Activated CD8-positive, alpha-beta memory T cell treated with anti-CD3 and anti-CD28 coated beads for 1 hour (primary cell): ENCODE results near the gene LSM5.
A peak's percentile ranks its signal among the peaks of the same experiment; 100 is the strongest.

Experiments
- DNase-seq, 2 donors: peaks; one replicate each; pipeline ENCODE4 v3.0.0-alpha.2; 2020; ENCODE audit warnings: low read depth in 1 of 2; ENCODE audit errors: extremely low read depth in 1 of 2

The LSM5 gene

DNA sequence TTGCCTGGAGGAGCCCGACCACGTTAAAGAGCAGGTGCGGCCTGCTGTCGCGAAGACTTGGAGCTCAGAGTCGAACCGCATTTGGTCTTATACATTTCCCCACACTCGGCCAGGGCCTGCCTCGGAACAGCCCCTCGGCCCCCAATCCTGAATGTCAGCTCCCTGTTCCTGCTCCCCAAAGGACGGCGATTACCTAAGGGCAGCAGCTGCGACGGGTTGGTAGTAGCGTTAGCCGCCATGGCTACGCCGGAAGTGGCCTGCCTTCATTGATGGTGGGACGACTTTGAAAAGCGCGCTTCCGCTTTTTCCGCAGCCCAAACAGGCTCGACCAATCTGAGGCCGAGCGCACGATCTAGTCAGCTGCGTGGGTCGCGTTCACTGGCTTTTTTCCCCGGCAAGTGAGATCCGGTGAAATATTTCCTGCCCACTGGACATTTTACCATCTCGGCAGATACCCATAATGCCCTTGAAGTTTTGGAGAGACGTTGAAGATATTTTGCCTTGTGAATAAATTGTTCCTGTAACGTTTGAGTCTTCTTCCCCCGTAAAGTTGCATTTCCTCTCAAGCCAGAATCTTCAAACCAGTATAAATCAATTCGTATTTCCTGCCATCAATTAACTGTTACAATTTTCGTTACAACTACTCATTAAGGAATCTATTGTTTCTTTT is at the start of gene LSM5:
TSS of gene LSM5 (minus strand) at position 254 of the 670 bp plus-strand sequence. CDS start at position 239, 15 bp downstream.
- peak; percentile 72 to 82 for DNase-seq

DNA sequence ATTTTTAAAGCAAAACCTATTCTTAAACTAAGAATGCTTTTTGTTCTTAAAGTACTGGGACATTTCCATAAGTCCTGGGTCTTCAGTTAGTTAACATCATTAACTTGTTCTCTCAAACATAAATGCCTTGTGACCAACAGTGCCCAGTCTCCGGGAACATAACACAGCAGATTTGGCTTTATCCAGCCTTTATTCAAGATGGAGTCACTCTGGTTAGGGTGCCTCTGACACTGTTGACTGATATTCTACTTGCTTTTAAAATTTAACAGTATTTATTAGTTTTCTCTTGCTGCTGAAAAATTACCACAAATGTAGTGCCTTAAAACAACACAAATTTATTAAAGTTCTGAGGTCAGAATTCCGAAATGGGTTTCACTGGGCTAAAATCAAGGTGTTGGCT is 49.2 kb upstream of the LSM5 start:
- no peak for DNase-seq

DNA sequence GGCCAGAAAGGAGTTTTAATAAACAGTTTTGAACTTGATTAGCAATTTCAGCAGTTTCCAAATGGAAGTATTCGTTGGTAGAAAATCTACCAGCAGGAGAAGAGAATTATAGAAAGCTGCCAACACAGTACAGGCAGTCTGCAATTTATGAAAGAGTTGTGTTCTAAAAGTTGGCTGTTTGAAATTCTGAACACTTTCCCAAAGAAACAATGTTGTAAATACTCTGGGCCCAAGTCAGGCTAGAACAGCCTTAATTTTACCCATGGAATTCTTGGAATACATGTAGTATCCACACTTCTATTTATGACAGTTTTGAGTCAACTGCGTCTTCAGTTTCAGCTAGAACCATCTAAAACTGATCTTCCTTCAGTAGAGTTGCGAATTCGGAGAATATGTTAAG is 47.6 kb upstream of the LSM5 start:
- no peak for DNase-seq

DNA sequence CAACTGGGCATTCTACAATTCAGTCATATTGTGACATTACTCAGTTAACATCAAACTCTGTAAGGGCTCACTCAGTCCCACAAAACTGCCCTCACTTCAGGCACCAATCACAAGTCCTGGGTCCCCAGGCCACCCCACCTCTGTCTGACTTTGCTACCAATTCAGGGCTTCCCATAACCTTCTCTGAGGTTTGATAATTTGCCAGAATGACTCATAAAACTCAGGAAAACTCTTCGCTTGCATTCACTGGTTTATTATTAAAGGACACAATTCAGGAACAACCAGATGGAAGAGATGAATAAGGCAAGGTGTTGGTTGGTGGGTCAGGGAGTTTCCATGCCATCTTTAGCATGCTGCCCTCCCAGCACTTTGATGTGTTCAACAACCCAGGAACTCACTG is 46.4 kb upstream of the LSM5 start:
- no peak for DNase-seq

DNA sequence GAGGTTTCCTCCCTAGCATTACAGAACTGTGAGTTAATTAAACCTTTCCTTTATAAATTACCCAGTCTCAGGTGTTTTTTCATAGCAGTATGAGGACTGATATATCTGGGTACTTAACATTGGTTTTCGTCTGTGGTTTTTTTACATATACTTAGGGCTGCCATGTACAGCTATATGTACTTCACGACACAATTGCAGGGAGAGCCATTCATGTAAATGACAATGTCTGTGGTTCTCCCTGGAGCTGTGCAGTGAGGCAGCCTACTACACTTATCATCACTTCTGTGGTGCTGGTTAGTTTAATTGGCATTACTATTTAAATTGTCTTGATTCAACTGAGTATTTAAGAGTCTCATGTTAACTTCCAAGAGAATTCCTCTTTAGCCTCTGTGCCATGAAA is 45.8 kb upstream of the LSM5 start:
- DNase-seq, result no peak

DNA sequence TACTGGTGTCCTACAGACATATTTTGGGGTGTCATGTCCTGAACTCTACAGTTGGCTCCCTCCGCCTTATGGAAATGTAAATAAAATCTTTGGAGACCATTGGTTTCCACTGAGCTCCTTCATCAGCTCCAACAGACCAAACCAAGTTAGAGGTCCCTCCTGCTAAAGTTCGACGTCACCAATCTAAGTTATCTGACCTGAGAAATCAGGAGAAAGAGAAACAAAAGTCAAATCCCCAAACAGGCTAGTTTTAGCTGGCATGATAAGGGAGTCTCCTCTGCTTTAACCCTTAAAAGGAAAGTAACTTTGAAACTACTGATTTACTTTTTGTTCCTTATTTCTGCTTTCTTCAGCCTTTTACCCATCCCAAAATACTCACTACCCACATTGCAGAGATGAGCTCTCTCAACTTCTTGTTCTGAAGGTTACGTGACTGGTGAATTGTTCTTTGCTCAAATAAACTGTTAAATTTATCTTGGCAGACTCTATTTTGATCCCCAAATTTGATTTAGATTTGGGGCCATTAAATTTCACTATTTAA is 45.1 kb upstream of the LSM5 start:
- no peak for DNase-seq

DNA sequence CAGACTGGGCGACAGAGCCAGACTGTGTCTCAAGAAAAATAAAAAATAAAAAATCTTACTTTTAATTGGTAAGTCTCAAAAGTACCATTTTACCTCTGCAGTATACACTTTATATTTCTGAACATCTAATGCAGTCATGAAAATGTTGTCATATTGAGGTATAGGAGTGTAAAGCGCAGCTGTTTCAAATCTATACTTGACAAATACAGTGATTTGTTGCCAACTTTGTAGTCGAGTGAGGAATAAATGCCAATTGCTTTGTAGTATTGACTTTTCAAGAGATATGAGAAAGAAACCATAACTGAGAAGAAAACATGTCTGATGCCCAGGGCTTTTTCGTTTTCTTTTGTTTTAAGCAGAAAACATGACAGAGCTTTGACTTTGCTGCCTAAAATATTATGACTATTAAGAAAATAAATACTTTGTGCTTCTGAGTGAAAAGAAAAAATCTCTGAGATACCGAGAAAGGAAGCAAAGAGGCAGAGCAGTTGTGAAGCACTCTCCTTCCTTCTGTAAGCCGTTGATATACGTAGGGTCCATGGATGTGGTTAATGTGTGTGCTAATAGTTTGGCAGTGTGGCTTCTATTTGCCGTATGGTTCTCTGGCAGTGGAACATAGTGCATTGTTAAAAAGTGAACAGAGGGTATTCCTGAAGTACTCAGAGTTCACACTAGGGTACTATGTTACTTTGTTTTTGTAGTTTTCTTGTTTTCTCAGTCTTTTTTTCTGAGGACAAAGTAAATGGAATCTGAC is 43.3 kb upstream of the LSM5 start:
- DNase-seq, result no peak

DNA sequence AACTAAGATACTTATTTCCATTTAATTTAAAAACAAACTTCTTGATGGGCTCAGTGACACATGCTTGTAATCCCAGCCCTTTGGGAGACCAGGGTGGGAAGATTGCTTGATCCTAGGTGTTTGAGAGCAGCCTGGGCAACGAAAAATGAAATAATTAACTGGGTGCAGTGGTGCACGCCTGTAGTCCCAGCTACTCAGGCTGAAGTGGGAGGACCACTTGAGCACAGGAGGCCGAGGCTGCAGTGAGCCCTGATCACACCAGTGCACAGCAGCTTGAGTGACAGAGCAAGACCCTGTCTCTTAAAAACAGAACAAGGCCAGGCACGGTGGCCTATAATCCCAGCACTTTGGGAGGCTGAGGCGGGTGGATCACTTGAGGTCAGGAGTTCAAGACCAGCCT is 42.5 kb upstream of the LSM5 start:
- DNase-seq, result no peak

DNA sequence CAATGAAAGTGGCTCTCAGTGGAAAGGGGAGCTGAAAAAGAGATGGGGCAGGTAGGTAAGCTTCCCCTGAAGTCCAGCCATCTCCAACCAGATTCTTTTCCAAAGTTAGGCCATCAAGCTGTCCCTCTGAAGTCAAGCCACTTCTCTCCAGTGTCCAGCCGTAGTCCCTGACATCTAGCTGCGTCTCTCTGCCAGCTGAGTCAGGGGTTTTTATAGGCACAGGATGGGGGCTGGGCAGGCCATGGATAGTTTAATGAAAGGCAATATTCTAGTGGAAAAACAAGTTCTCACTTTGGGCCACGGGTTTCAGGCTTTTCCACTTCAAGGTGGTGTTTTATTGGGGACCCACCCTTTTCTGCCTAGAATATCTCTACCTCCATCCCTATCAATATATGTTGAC is 41.9 kb upstream of the LSM5 start:
- no peak for DNase-seq

DNA sequence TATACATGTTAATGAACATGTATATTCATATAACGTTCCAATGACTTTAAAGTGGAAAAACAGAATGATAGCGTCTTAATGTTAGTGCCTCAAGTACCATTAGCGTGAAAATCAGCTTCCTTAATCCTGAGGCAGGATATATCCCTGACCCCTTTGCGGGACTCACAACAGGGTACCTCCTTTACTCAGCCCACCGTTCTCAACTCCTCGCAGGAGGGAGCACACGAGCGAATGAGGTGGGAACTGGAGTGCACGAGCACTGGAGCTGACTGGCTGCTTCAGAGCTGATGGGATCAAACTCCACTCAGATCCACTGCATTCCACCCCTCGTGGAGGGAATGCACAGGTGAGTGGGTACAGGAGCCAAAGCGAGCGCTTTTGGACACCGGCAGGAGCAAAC is 41.2 kb upstream of the LSM5 start:
- DNase-seq, result no peak

DNA sequence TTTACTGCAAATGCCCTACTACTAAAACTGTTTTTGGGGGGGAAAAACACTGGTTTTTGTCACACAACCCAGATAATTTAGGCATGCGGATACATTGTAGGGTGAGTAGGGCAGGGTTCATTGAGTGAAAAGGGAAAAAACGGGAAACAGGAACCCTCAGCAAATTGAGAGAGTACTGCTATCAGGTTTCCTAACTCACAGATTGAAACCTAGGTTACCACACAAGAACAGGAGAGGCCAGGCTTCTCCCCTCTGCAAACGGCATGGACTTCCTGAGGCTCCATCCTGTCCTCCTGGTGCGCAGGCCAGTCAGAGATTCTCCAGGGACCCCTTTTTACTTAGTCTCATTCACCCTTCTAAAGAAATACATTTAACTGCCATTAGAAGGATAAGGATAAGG is 35.7 kb upstream of the LSM5 start:
- DNase-seq, result no peak

DNA sequence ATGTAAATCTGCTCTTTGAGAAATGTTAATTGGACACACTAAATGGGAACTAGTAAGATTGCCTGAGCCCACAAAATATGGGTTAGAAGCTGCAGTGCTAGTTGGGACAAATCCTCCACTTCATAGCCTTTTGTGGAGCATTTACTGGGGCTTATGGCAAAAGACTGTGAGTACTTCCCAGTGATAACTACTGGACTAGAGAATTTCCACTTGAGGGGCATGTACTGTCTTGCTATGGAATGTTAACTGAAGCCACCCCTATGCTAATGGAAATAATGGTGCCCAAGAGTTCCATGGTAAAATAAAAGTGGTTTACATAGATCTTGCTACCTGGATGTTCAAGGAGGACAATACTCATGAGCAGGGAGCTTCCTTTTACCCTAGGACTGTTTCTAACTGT is 34.5 kb upstream of the LSM5 start:
- DNase-seq, result no peak

DNA sequence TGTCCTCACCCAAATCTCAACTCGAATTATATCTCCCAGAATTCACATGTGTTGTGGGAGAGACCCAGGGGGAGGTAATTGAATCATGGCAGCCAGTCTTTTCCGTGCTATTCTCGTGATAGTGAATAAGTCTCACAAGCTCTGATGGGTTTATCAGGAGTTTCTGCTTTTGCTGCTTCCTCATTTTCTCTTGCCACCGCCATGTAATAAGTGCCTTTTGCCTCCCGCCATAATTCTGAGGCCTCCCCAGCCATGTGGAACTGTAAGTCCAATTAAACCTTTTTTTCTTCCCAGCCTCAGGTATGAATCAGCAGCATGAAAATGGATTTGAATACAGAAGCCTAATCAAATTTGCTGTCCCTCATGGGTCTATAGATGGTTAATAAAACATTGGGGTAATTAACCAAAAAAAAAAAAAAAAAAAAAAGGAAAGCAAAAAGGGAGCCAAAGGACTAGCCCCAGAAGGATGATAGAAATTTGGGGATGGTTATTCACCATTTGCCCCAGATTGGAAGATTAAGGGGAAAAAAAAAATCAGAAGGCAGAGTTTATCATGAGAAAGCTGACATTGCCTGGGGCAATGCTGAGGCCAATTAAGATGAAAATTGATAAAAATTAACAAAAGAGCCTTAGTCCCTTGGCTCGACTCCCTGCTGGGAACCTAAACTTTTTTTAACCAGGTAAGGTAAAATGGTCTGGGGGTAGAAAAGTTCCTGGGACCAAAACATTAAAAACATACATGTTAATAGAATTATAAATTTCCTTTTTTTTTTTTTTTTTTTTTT is 32.8 kb upstream of the LSM5 start:
- DNase-seq, result no peak

DNA sequence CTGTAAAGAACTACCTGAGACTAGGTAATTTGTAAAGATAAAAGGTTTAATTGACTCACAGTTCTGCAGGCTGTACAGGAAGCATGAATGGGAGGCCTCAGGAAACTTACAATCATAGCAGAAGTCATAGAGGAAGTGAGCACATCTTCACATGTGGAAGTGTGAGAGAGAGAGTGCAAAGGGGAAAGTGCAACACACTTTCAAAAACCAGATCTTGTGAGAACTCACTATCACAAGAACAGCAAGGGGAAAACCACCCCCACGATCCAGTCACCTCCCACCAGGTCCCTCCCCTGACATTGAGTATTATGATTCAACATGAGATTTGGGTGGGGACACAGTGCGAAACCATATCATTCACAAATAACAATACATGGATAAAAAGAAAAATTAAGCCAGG is 29.6 kb upstream of the LSM5 start:
- no peak for DNase-seq

DNA sequence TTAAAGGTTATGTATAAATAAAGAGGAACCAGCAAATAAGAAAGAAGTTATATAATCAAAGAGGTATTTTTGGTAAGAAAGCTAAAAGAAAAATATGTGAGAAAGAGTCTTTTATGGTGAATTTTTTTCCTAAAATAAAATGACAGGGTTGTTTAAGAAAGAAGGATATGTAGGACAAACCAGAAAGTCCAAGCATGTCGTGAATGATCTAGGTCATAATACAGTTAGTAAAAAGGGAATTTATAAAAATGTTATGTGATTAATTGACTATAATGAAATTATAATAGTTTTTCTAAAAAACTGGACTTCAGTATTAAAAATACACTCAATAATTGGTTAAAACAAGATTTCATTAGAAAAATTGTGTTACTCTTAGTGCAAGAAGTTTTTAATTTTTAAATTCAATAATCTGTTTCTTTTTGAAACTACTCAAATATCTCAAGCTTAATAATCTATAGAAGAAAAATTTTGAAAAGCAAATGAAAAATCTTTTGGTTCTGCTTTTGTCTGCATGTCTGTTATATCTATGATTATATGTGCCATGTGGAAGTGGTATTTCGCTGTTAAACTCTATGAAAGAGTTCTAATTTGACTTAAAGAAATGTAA is 28.5 kb upstream of the LSM5 start:
- no peak for DNase-seq

DNA sequence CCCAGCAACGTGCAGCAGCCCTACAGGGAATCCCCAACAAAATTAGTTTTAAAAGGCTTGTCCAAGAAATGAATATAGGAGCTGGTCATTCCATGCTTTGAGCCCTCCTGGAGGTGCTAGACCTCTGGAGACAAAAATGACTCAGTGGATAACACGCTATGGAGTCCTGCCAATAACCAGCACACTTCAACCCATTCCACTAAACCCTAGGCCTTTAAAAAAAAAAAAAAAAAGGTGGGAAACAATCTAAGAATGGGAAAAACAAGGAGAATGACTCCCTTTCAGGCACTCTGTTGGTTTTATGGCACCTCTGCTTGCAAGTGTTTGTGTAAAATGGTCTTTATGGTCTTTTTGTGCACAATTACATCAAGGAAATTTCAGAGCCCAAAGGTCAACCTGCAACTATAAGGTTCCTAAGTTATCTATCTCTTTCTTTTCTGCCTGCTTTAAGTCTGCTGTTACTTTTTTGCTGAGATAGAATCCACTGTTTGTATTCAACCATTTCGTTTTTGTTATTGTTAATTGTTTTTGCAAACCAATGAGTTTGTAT is 26.4 kb upstream of the LSM5 start:
- no peak for DNase-seq

DNA sequence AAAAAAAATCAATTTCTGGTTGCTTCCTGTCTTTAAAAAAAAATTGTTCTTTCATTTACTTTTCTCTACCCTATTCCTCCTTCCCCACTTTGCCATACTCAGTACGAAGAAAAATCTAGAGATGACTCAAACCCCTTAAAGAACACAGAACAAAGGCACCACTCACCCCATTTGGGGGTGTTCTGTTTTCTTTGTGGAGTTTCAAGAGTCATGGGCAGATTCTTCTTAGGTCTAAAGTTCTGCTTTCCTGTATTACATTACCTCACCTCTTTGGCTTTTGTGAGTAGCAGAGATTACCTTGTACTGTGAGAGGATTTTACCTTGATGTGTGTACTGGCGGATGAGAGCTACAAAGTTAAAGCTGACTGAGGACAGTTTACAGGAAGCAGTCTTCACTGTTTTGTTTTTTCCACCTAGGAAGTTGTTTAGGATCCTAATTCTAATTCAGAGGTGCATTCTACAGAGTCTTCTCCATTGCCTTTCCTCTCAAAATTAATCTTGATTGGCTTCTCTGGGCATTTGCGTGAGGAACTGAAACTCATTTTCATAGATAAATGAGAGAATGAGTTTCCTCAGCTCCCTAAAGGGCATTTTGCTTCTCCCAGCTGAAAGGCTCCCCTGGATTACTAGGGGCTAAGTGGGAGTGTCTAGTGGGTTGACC is 25.8 kb upstream of the LSM5 start:
- DNase-seq, result no peak

DNA sequence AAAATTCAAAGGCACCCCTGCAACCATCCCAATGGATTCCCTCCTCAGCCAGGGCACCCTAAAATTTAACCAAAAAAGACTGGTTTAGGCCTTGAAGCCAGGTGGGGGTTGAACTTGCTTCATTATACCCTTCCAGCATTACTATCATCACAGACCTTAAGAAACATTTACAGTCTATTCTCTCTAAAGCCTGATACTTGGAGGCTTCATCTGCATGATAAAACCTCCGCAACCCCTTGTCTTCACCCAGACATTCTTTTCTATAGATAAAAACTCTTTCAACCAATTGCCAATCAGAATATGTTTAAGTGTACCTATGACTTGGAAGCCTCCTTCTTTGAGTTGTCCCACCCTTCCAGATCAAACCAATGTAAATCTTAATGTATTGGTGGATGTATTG is 23.0 kb upstream of the LSM5 start:
- DNase-seq, result no peak

DNA sequence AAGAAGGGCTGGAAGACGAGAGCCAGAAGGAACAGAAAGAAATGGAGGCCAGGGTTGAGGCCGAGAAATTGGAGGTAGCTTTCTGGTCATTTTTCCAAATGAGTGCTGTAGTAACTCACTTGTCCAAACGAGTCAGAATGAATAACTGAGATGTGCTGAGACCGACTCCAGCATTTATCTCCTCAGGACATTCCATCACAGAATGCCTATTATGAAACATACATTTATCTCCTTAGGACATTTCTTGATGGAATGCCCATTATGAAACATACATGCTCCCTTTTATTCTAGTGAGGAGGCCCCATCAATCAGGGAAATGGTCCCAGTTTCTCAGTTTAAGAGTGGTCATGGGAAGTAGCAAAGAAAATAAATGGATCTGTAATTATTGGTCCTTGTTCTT is 21.6 kb upstream of the LSM5 start:
- DNase-seq, result no peak

DNA sequence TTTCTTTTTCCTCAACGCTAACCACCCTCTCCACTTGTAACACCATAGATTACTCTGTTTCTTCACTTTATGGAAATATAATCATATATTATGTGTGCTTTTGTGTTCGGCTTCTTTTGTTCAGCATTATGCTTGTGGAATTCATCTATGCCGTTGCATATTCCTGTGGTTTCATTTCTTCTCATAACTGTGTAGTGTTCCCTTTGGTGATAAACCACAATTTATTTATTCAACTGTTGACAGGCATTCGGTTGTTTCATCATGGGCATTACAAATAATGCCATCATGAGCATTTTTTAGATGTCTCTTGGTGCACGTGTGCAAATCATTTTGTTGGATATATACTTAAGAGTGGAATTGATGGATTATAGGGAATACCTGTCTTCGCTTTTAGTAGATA is 17.2 kb upstream of the LSM5 start:
- no peak for DNase-seq
